K562 (cell line): ENCODE results near the gene CAV1. TPM values are rescaled to one million over a fixed set of nuclear protein-coding genes. Genes with fewer than 3 reads are reported as not detected.

ENCODE experiments used
- ATAC-seq: fragments of 200-7000 bp; cut with Tn5 transposase; 3 replicates; pipeline ENCODE4 v1.9.1; 2020; ENCODE audit warnings: moderate library complexity
- BruUV-seq: library from RNA; stranded (reverse); fragments of 400-500 nt; replicated peaks from 2 replicates; lab custom pipeline; 2021; lab: Mats Ljungman, UMichigan
- CTCF ChIA-PET: fragments of 300-600 bp; formaldehyde crosslinking; extraction: SDS; loops from one replicate; lab custom pipeline; 2021; ENCODE audit warnings: low intra/inter-chr PET ratio; lab: Yijun Ruan, JAX
- POLR2A ChIA-PET: fragments of 300-600, 350-650 bp; sonication (Branson Sonifier 250); formaldehyde crosslinking; extraction: SDS; loops from one replicate; lab custom pipeline; 2021; ENCODE audit warnings: antibody characterized with exemption, inconsistent platforms; lab: Yijun Ruan, JAX
- DNase-seq, 4 experiments: peaks; one replicate each; pipeline versions ENCODE4 v3.0.0 to v3.0.0-alpha.2; 2011 to 2018; ENCODE audit warnings: low spot score in 3 of 4, mixed read lengths in 3 of 4; ENCODE audit errors: extremely low read depth in 1 of 4
- FAIRE-seq: peaks from 2 replicates; lab custom pipeline; 2011; peaks lifted over from hg19 to GRCh38; lab: Jason Lieb, UNC
- H2AFZ ChIP-seq: 2 replicates; pipeline ENCODE4 v1.6.0; 2011; ENCODE audit warnings: low read depth, low read length, control low read depth, inconsistent platforms
- H3K27ac ChIP-seq: fragments of 200-600 bp; 3 replicates; pipeline ENCODE4 v1.8.0; 2011; ENCODE audit warnings: low read depth, mild to moderate bottlenecking, control low read depth, inconsistent platforms, low read length, moderate library complexity, mixed read lengths; ENCODE audit errors: extremely low read depth
- H3K27me3 ChIP-seq, 2 experiments: fragments of 300-600 bp in 1 of 2; 2 replicates in 1 of 2; 3 replicates in 1 of 2; pipeline versions ENCODE4 v1.6.0 to v1.8.0; 2011; ENCODE audit warnings: inconsistent platforms in 2 of 2, low read length in 2 of 2, mild to moderate bottlenecking in 1 of 2, mixed read lengths in 1 of 2, moderate library complexity in 1 of 2; ENCODE audit not compliant: control insufficient read depth in 2 of 2, insufficient read depth in 2 of 2
- H3K36me3 ChIP-seq: fragments of 300-600 bp; 3 replicates; pipeline ENCODE4 v1.8.0; 2011; ENCODE audit warnings: mild to moderate bottlenecking, low read length, inconsistent platforms; ENCODE audit not compliant: control insufficient read depth, insufficient read depth
- H3K4me1 ChIP-seq, 2 experiments: fragments of 200-600 bp in 1 of 2; replicated peaks in 1 of 2; 2 replicates in 1 of 2; 3 replicates in 1 of 2; pipeline versions ENCODE4 v1.5.1 to v1.8.0; 2011; ENCODE audit warnings: inconsistent platforms in 2 of 2, low read length in 2 of 2, mild to moderate bottlenecking in 1 of 2, mixed read lengths in 1 of 2, moderate library complexity in 1 of 2; ENCODE audit not compliant: control insufficient read depth in 2 of 2, insufficient read depth in 2 of 2
- H3K4me2 ChIP-seq: 2 replicates; pipeline ENCODE4 v1.6.1; 2011; ENCODE audit warnings: low read length, control low read depth, inconsistent platforms, mixed read lengths; ENCODE audit not compliant: insufficient read depth
- H3K4me3 ChIP-seq: fragments of 200-600 bp; sonication (generic), shearing (Covaris generic); 2 replicates; pipeline ENCODE4 v1.5.1; 2016; ENCODE audit warnings: control low read depth, inconsistent platforms
- H3K79me2 ChIP-seq: fragments of 200-600 bp; 3 replicates; pipeline ENCODE4 v1.8.0; 2011; ENCODE audit warnings: low read length, inconsistent platforms; ENCODE audit not compliant: control insufficient read depth, insufficient read depth
- H3K9ac ChIP-seq, 2 experiments: 2 replicates each; pipeline versions ENCODE4 v1.6.0 to v1.6.1; 2011; ENCODE audit warnings: low read depth in 2 of 2, low read length in 2 of 2, control low read depth in 1 of 2, inconsistent platforms in 1 of 2, mild to moderate bottlenecking in 1 of 2, mixed read lengths in 1 of 2; ENCODE audit not compliant: insufficient read depth in 1 of 2
- H3K9me1 ChIP-seq: one replicate; pipeline ENCODE4 v1.6.0; 2011; ENCODE audit warnings: inconsistent platforms, mild to moderate bottlenecking, low read length, moderate library complexity; ENCODE audit not compliant: control insufficient read depth, insufficient read depth
- H3K9me3 ChIP-seq: replicated peaks from 2 replicates; pipeline ENCODE4 v1.5.1; 2011; ENCODE audit warnings: low read depth, low read length, inconsistent platforms; ENCODE audit not compliant: control insufficient read depth, insufficient read depth
- H4K20me1 ChIP-seq: replicated peaks from 2 replicates; pipeline ENCODE4 v1.6.1; 2011; ENCODE audit warnings: low read length, inconsistent platforms, mixed read lengths; ENCODE audit not compliant: control insufficient read depth, insufficient read depth
- HMG20B ChIP-seq: fragments of 250-450 bp; sonication (Bioruptor Pico); IDR thresholded peaks from 2 replicates; pipeline ENCODE4 v1.5.0; 2021; ENCODE audit warnings: mild to moderate bottlenecking
- IRF1 ChIP-seq: sonication (generic); formaldehyde crosslinking; IDR thresholded peaks from 2 replicates; pipeline ENCODE4 v1.8.0; 2022; ENCODE audit warnings: missing genetic modification reagents, mild to moderate bottlenecking, borderline replicate concordance
- KAT7 ChIP-seq: sonication (generic); formaldehyde crosslinking; IDR thresholded peaks from 2 replicates; pipeline ENCODE4 v1.8.0; 2022; ENCODE audit warnings: missing genetic modification reagents, mild to moderate bottlenecking, borderline replicate concordance
- RBFOX2 ChIP-seq: fragments of 200-400 bp; formaldehyde crosslinking; IDR thresholded peaks from 2 replicates; pipeline ENCODE4 v1.6.1; 2017; ENCODE audit warnings: low read depth, mild to moderate bottlenecking, low read length, moderate library complexity
- TAL1 ChIP-seq: fragments of 450-650 bp; IDR thresholded peaks from 2 replicates; pipeline ENCODE4 v1.6.1; 2016; ENCODE audit warnings: mild to moderate bottlenecking
- YBX1 ChIP-seq: fragments of 450-650 bp; IDR thresholded peaks from 2 replicates; pipeline ENCODE4 v1.7.1; 2016; ENCODE audit warnings: mild to moderate bottlenecking
- WGBS: fragments of 100-300 bp; shearing (Covaris generic); methylation state at CpG from one replicate; pipeline ENCODE4 v1.1.6; 2016; ENCODE audit warnings: low coverage, mixed read lengths; ENCODE audit not compliant: insufficient coverage; ENCODE audit errors: missing lambda C conversion rate; 5-methylcytosine and 5-hydroxymethylcytosine counted together
- in situ Hi-C: fragments of 300-500 bp; cut with MboI; formaldehyde crosslinking; loops from 4 replicates; pipeline ENCODE4 v1.15.0; 2018; ENCODE audit warnings: inconsistent platforms, mixed read lengths
- intact Hi-C: fragments of 100-400 bp; cut with micrococcal nuclease; formaldehyde crosslinking; loops from 2 replicates; pipeline ENCODE4 v1.14.2; 2022
- polyA plus RNA-seq, 8 experiments: library from polyadenylated mRNA; depleted of rRNA in 4 of 8; stranded (reverse) in 5 of 8; unstranded in 3 of 8; fragments of >200 nt; fragmentation: Nextera tagmentation in 2 of 8; fragmentation: Illumina TruSeq in 1 of 8; extraction: Ambion mirVana in 2 of 8; extraction: Trizol in 1 of 8; gene quantifications; 2 replicates each; pipeline versions ENCODE4 v1.2.1 to v1.2.3, GENCODE V29; 2011 to 2014; ENCODE audit warnings: inconsistent platforms in 1 of 8, missing spikeins in 1 of 8
- total RNA-seq, 7 experiments: library from RNA; depleted of rRNA in 6 of 7; stranded (reverse); fragments of >200 nt in 6 of 7; fragmentation: Illumina TruSeq in 2 of 7; extraction: Trizol in 2 of 7; gene quantifications; 2 replicates each; pipeline versions ENCODE4 v1.2.1 to v1.2.3, GENCODE V29; 2011 to 2021; ENCODE audit warnings: low replicate concordance in 1 of 7

Gene CAV1
- total and polyA plus RNA-seq, 9 of the 15 experiments (the other 6 are each of a cell fraction or from before 2014, with no cell fraction given) = 0.08 to 1.5 (median 0.63) TPM

GRCh38 chr7:116571037-116571436 is 46.2 kb downstream of the CAV1 start:
- no peak for TF ChIP-seq HMG20B
- no peak for TF ChIP-seq RBFOX2
- TF ChIP-seq TAL1 = no peak
- no peak for TF ChIP-seq KAT7 (CRISPR knock-in tag)
- no peak for TF ChIP-seq YBX1
- TF ChIP-seq IRF1 (CRISPR knock-in tag) = no peak

More at GRCh38 chr7:116571037-116571436, 46.2 kb downstream of the CAV1 start:
- Histone ChIP-seq H3K4me1 (no peaks in the 10 kb centered on the region), H3K4me2 (no peak overlapping the region), H3K27ac (no peak overlapping the region), H4K20me1 (no peaks in the 10 kb centered on the region), H3K27me3 (0 out of 5 replicates have a peak, but pooled peaks cover 0 to 3% of the 10 kb centered on the region in 2 experiments), H3K79me2 (no peaks in the 10 kb centered on the region), H3K9me3 (no peaks in the 10 kb centered on the region), H3K9ac (no peak overlapping the region), H3K36me3 (no peaks in the 10 kb centered on the region), H2AFZ (no peak overlapping the region), H3K4me3 (no peak overlapping the region), H3K9me1 (no peaks in the 10 kb centered on the region)
- no TSS peak for BruUV-seq
- ChIA-PET CTCF (no interaction called here), POLR2A (no interaction called here)
- DNase-seq = no peak
- FAIRE-seq = no peak
- intact Hi-C loops (no loop called here), in situ Hi-C loops (no loop called here)
- 0% methylated on average over 1 of the region's 1 CpG for WGBS
- no peak for ATAC-seq
